GM12801 (cell line): Measurements from ENCODE around the gene CLASP1.

Experiments
- TF ChIP-seq, protein P1 (sequence below): IDR thresholded peaks from one replicate; pipeline ENCODE4 v1.5.1; 2011; ENCODE audit warnings: control low read depth; ENCODE audit not compliant: insufficient read length; ENCODE audit errors: extremely low read depth

Gene CLASP1

DNA sequence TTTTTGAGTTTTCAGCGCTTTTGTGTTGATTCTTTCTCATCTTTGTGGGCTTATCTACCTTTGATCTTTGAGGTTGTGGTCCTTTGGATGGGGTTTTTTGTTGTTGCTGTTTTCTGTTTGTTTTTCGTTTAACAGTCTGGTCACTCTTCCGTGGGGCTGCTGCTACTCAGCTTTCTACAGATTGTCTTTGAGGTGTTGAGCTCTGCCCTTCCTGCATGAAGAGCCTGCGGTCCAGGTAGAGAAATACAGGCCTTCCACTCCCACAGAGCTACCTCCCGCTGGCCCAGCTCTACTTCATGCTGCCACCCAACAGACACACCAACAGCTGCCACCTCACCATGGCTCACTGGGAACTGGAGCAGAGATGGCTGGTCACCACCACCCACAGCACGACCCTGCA, 180.3 kb downstream of the CLASP1 start:
- TF ChIP-seq, protein P1, sequence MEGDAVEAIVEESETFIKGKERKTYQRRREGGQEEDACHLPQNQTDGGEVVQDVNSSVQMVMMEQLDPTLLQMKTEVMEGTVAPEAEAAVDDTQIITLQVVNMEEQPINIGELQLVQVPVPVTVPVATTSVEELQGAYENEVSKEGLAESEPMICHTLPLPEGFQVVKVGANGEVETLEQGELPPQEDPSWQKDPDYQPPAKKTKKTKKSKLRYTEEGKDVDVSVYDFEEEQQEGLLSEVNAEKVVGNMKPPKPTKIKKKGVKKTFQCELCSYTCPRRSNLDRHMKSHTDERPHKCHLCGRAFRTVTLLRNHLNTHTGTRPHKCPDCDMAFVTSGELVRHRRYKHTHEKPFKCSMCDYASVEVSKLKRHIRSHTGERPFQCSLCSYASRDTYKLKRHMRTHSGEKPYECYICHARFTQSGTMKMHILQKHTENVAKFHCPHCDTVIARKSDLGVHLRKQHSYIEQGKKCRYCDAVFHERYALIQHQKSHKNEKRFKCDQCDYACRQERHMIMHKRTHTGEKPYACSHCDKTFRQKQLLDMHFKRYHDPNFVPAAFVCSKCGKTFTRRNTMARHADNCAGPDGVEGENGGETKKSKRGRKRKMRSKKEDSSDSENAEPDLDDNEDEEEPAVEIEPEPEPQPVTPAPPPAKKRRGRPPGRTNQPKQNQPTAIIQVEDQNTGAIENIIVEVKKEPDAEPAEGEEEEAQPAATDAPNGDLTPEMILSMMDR = no peak

DNA sequence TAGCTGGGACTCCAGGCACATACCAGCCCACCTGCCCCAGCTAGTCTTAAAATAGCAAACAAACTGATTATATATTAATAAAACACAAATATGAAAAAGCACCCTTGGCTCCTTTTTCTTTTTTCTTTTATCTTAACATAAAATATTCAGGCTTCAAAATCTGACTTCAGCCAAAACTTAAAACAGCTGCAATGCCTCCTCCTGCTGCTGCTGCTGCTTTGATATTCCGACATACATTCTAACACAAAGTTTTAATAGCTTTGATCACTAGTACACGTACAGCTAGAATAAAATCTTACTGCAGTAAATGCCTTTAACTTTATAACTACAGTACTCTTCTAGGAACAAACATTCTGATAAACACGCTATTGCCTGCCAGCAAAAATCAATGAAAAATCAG, 190.0 kb downstream of the CLASP1 start:
- TF ChIP-seq, protein P1 = no peak

DNA sequence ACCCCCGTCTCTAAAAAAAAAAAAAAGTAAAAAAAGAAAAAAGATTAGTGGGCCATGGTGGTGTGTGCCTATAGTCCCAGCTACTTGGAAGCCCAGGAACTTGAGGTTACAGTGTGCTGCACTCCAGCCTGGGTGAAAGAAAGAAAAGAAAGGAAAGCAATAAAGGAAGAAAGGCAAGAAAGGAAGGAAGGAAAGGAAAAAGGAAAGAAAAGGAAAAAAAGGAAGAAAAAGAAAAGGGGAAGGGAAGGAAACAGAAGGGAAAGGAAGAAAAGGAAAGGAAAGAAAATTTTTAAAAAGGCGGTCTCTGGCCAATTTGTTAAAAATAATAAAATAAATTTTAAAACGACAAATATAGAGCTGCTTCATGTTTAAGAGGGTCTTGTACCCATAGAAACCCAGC, 192.9 kb downstream of the CLASP1 start:
- TF ChIP-seq, protein P1 = no peak

DNA sequence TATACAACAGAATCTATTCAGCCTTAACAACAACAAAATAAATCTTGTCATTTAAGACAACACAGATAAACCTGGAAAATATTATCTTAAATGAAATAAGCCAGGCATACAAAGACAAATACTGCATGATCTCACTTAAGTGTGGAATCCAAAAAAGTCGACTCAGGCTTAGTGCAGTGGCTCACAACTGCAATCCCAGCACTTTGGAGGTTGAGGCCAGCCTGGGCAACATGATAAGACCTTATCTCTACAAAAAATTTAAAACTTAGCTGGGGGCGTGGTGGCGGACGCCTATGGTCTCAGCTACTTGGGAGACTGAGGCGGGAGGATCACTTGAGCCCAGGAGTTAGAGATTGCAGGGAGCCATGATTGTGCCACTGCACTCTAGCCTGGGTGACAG, 193.8 kb downstream of the CLASP1 start:
- TF ChIP-seq, protein P1 = no peak

DNA sequence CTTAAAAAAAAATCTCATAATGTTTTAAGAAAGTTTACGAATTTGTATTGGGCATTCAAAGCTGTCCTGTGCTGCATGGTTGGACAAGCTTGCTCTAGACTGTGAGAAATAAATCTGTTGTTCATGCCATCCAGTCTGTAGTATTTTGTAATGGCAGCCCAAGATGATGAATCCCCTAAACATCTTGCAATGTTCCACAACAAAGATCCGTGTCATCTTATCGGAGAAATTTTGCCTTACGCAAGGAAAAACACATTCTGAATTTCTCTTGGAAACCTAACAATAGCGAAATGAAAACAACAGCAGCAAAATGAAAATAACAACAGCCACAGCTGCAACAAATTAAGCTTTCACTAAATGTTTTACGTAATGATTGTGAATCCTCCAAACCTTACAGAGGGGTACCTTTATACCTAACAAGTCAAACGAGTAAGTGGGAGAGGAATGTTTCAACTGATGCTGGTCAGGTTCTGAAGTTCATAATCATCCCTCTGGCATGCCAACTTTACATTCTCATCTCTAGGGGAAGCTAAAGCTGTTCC, 194.6 kb downstream of the CLASP1 start:
- TF ChIP-seq, protein P1 = no peak

DNA sequence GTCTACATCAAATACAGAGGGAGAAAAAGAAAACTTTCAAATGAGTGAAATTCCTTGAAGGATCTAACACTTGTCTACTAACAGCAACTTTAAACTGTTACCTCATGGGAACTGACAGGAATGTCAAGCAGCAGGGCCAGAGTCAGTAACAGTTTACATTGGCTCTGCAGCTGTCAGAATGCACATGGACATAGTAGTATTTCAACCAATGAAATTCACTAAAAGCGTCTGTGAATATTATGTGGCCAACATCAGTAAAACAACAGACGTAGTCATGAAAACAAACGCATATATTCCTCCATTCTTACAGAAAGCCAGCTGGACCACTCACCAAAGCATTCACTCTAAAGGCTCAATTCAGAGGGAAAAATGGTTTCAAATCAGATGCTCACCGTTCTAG, 197.9 kb downstream of the CLASP1 start:
- TF ChIP-seq, protein P1 = no peak

DNA sequence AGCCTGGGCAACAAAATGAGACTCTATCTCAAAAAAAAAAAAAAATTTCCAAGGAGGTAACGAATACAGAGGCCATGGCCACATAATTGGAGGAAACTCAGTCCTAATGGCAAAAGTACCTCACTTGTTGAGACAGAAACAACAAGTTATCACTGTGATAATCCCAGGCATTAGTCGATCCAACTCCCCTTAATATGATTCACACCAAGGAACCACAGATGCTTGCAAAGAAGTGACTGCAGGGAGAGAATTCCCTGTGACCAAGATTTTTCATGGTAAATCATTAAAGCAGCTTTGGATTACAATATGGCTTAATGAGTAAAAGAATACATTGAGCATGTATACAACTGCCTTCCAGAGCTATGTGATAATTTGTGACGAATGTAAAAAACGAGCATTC, 199.0 kb downstream of the CLASP1 start:
- TF ChIP-seq, protein P1 = no peak
